Esophagus squamous epithelium (tissue), 4 donors: ENCODE measurements around the gene NLGN1.

Experiments
- CTCF ChIP-seq, 6 experiments: fragments of 450-650 bp in 4 of 6; fragments of 200-600 bp in 2 of 6; sonication (generic) in 2 of 6; IDR thresholded peaks; one replicate each; pipeline ENCODE4 v1.5.1; 2016 to 2019; ENCODE audit warnings: antibody characterized with exemption in 6 of 6, mild to moderate bottlenecking in 4 of 6, moderate library complexity in 4 of 6
- POLR2A ChIP-seq, 4 donors: fragments of 450-650 bp; IDR thresholded peaks; one replicate each; pipeline ENCODE4 v1.6.1; 2017; ENCODE audit warnings: antibody characterized with exemption in 4 of 4, mild to moderate bottlenecking in 4 of 4, moderate library complexity in 3 of 4

GRCh38 chr3:174242311-174243041, 844.9 kb downstream of the NLGN1 start:
- TF ChIP-seq POLR2A (IDR thresholded peaks at IDR 0.05) (no peak), CTCF (IDR thresholded peaks at IDR 0.05) (no peak)
